Amygdala (tissue), 56 donors: ENCODE data around the gene ELMOD3.

ENCODE experiments used
- DNase-seq, 56 donors: peaks; one replicate each; lab custom pipeline; 2025; lab: John Stamatoyannopoulos, UW

ELMOD3 gene

DNA sequence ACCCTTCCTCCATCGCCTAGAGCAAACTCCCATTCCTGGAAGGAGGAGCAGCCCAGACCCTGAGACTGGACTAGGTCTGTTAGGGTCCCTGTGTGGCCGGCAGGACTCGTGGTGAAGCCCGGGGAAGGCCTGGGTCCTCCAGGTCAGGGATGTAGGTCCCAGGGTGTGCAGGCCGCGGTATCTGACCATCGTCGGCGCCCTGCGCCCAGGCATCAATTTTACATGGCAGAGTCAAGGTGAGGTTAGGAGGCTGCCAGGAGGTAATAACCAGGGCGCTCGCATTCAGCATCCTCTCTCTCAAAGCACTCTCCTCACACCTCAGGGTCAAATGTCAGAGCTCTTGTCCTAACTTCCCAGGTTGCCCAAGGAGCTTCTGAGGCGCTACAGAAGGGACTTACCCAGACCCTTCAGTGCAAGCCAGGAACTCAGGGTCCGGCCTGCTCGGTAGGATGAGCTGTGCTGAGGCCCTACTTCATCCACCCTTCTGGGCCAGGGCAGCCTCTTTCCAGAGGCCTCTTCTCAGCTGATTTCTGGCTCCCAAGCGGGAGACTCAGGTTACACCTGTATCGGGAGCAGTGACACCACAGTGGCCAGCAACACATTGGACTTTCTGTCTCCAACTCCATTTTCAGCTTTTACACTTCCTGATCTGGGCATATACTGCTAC, 64.6 kb downstream of the ELMOD3 start:
- DNase-seq: peak in 3 of 56 donors; percentile 46 to 70 (median 59)

DNA sequence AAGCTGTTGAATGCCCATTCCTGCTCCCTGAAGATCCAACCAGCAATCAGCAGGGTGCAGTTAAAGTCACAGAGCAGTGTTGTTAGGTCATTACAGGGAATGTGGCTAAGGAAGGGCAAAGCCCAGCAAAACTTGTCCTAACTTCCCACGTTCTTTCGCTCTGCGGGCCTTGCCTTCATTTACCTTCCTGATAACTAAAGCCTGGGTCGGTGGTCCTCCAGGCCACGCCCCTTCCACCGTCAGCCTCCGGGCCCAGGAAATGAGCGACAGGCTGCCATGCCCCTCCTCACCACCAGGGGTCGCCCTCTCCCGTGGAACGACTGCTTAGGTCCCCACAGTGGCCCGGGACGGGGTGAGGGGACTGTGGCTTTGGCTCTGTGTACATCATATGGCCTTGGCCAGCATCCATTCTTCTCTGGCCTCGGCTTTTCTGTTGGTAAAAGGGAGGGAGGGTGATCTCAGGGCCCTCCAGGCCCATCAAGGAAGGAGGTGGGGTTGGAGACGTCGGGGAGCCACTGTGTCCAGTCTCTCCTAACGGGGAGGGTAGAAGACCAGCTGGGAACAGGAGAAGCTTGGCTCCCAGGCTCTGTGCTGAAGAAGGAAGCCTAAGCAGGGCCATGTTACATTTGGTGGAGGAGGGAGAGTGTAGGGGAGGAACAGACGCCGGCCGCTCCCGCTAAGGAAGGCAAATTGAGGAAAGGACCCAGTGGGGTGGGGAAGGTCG, 66.1 kb downstream of the ELMOD3 start:
- DNase-seq: peak; percentile 37 to 94 (median 84)

- DNase-seq: peak in 10 of 56 donors; percentile 15 to 60 (median 50)
Observed at GRCh38 chr2:85421260-85422071, 66.9 kb downstream of the ELMOD3 start.

DNA sequence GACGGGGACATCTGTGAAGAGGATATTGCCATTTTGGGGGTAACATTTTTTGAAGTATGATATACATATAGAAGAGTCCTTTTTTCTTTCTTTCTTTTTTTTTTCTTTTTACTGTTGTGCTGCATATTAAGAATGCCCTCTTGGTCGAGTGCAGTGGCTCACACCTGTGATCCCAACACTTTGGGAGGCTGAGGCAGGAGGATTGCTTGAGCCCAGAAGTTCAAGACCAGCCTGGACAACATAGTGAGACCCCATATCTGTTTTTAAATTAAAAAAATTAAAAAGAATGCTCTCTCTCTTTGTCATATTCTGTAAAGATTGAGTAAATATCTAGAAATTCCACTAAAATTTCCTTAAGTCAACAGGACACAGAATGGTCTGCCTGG, 67.5 kb downstream of the ELMOD3 start:
- DNase-seq: no peak

DNA sequence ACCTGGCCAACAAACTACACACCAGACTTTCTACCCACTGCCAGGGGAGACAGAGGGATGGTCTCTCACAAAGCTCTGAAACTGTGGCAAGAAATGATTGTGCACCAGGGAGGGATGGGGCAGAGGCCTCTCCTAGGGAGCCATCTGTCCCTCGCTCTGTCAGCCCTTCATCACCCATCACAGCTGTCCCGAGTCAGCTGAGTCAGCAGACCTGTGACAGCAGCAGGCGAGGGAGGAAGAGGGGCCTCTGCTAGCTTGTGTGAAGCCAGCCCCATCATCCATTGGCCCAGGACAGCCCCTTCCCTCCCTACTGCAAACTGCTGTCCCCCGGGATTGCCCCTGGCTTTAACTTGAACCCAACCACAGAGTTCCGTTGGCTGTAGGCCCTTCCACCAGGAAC, 69.0 kb downstream of the ELMOD3 start:
- peak in 5 of 56 donors; percentile 16 to 24 (median 21) for DNase-seq

GRCh38 chr2:85425588-85425987, 71.0 kb downstream of the ELMOD3 start:
- no peak for DNase-seq

- no peak for DNase-seq
Observed at GRCh38 chr2:85427300-85427835, 72.8 kb downstream of the ELMOD3 start.

DNA sequence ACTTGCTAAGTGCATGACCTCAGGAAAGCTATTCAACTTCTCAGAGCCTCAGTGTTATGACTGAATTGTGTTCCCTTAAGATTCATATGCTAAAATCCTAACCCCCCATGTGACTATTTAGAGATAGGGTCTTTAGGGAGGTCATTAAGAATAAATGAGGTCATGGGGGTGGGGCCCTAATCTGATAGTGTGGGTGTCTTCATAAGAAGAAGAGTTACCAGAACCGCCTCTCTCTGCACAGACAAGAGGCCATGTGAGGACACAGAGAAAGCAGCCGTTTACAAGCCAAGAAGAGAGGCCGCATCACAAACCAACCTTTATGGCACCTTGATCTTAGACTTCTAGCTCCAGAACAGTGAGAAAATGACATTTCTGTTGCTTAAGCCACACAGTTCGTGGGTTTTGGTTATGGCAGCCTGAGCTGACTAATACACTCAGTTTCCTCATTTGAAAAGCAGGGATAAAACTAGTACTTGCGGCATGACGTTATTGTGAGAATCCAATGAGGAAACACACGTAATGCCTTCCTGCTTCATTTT, 73.8 kb downstream of the ELMOD3 start:
- DNase-seq: no peak

- peak in 7 of 56 donors; percentile 24 to 57 (median 35) for DNase-seq
Observed at GRCh38 chr2:85429213-85429923, 74.8 kb downstream of the ELMOD3 start.

GRCh38 chr2:85429924-85430289, 75.3 kb downstream of the ELMOD3 start:
- DNase-seq: peak in 3 of 56 donors; percentile 27 to 38 (median 32)

GRCh38 chr2:85430752-85431569, 76.4 kb downstream of the ELMOD3 start:
- DNase-seq: peak in 55 of 56 donors; percentile 42 to 93 (median 81)

DNA sequence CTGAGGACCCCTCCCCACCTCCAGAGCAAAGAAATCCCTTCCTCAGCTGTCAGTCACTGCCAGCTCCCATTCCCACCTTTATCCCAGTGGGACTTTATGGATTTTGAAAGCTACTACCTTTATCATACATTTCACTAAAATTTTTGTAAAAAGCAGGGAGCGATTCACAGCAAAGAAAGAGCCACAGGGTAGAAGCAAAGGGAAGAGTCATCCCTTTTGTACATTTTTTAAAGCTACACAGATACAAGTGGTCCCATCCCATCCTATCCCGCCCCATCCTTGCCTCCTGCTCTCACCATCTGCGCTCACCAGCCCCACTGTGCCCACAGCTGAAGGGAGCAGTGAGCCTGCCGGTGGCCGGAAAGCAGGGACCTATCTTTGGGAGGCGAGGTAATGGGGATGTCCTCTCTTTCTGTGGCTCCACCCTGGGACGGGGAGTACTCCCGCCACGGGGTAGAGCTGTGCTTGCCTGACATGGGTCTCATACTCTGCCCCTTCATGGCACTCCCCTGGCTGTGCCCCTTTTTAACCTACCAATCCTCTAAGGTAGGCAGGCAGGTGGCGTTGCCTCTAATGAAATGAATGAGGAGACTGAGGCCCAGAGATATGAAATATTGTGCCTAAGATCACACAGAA, 77.1 kb downstream of the ELMOD3 start:
- peak in 16 of 56 donors; percentile 13 to 45 (median 28) for DNase-seq

DNA sequence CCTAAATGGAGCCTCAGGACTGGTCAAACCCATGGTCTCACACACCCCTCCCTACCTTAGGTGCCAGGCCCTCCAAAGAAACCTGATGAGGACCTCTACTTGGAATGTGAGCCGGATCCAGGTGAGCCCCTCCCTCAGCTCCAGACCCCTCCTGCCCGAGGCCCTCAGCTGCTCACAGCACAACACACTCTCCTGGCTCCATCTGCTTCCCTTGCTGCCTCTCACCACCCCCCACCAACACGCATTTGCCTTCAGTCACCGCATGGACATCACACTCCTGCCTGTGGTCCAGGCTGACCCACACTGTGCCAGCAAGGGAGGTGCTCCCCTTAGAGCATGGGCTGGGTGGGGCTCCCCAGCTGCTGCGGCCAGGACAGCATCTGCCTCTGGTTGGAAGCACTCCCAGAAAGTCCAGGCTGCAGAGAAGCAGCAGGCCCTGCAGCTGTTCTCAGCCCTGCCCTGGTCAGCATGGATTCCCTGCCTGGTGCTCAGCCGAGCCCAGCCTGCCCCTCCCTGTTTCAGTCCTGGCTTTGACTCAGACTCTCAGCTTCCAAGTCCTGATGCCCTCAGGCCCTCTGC, 79.0 kb downstream of the ELMOD3 start:
- peak in 54 of 56 donors; percentile 31 to 97 (median 81) for DNase-seq

DNA sequence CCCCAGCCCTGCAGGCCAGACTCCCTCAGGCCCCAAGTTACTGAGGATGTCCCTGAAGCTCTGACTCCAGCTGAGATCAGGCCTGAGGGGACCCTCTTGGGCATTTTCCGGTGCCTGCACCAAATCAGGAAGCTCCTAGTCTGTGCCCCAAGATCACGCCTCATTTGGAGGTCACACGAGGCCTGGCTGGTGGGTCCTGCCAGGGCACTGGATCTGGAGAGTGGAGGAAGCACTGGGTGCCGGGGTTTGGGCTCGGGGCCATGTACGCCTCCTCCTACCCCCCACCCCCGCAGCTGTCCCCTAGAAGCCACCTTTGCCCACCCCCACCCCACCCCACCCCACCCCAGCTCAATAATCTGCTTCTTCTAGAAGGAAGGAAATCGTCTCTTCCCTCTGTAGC, 80.1 kb downstream of the ELMOD3 start:
- peak in 1 of 56 donors; percentile 10 for DNase-seq

- DNase-seq: peak in 15 of 56 donors; percentile 9 to 34 (median 22)
Observed at GRCh38 chr2:85435220-85435958, 80.8 kb downstream of the ELMOD3 start.

DNA sequence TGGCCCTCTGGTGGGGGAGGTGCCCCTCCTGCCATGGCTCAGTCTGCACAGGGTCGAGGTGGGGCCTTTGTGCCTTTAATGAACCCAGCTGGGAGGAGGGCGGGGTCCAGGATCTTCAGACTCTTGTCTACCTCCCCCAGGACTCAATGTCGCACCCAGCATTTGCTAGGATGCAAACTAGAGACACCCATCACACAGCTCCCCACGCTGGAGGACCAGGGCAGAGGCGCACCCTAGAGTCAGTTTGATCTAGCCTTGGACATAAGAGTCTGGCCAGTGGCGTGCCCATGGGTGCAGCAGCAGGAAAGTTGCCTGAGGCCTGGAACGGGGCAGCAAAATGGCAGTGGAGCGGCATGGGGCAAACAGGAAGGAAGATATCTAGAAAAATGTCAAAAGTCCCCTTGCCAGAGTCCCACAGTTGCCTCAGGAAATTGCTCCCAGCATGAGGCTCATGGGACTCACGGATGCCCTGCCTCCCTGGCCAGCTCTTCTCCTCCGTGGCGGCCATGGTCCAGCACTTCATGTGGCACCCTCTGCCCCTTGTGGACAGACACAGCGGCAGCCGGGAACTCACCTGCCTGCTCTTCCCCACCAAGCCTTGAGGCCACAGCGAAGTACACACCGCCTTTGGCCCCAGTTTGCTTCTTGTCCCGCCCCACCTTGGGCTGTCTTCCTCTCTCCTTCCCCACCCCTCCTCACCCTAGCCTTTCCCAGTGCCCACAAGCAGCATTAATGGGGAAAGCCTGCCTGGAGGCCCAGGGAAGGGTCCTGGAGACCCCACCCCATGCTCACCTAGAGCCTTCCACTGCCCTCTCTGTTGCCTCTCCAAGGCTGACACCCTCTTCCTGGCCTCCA, 81.6 kb downstream of the ELMOD3 start:
- peak in 4 of 56 donors; percentile 18 to 37 (median 26) for DNase-seq
